K562 (cell line): ENCODE measurements around the gene GDF15. TPM values are rescaled to one million over a fixed set of nuclear protein-coding genes. Genes with fewer than 3 reads are reported as not detected.

ENCODE experiments used
- ARID2 ChIP-seq: fragments of 450-650 bp; IDR thresholded peaks from 2 replicates; pipeline ENCODE4 v1.6.1; 2017; ENCODE audit warnings: antibody characterized with exemption, mild to moderate bottlenecking
- BACH1 ChIP-seq: fragments of 200-800 bp; sonication (Bioruptor generic); IDR thresholded peaks from 2 replicates; pipeline ENCODE4 v1.6.1; 2016; ENCODE audit warnings: missing genetic modification characterization, missing compliant biosample characterization
- COPS2 ChIP-seq: fragments of 450-650 bp; conservative IDR thresholded peaks from 2 replicates; pipeline ENCODE4 v1.6.1; 2016; ENCODE audit warnings: mild to moderate bottlenecking, moderate library complexity
- HIVEP1 ChIP-seq: fragments of 250-450 bp; sonication (Bioruptor Pico); IDR thresholded peaks from 2 replicates; pipeline ENCODE4 v1.4.0; 2020; ENCODE audit warnings: mild to moderate bottlenecking
- KHSRP ChIP-seq: fragments of 450-650 bp; IDR thresholded peaks from 2 replicates; pipeline ENCODE4 v1.6.1; 2017
- NR2C2 ChIP-seq, 2 experiments: fragments of 200-800 bp in 1 of 2; sonication (Bioruptor generic) in 1 of 2; sonication (generic) in 1 of 2; formaldehyde crosslinking in 1 of 2; IDR thresholded peaks; 2 replicates each; pipeline versions ENCODE4 v1.6.1 to v1.8.0; 2016 to 2022; ENCODE audit warnings: mild to moderate bottlenecking in 1 of 2, missing compliant biosample characterization in 1 of 2, missing genetic modification characterization in 1 of 2, missing genetic modification reagents in 1 of 2
- RB1 ChIP-seq: fragments of 450-650 bp; IDR thresholded peaks from 2 replicates; pipeline ENCODE4 v1.6.1; 2017; ENCODE audit warnings: low read depth, mild to moderate bottlenecking
- RNF2 ChIP-seq: sonication (generic); IDR thresholded peaks from 2 replicates; pipeline ENCODE4 v1.6.1; 2016
- RUNX1 ChIP-seq: sonication (generic); IDR thresholded peaks from 2 replicates; pipeline ENCODE4 v1.6.1; 2016; ENCODE audit warnings: antibody characterized with exemption, low read depth
- TAF1 ChIP-seq: IDR thresholded peaks from 2 replicates; pipeline ENCODE4 v1.6.1; 2011; ENCODE audit warnings: mild to moderate bottlenecking, low read length, moderate library complexity; ENCODE audit not compliant: insufficient read depth, control insufficient read depth, severe bottlenecking; ENCODE audit errors: extremely low read depth
- TEAD4 ChIP-seq, 2 experiments: sonication (generic) in 1 of 2; formaldehyde crosslinking in 1 of 2; IDR thresholded peaks; 2 replicates each; pipeline versions ENCODE4 v1.6.1 to v1.8.0; 2012 to 2022; ENCODE audit warnings: borderline replicate concordance in 1 of 2, inconsistent platforms in 1 of 2, low read length in 1 of 2, mild to moderate bottlenecking in 1 of 2, missing genetic modification reagents in 1 of 2
- TSHZ1 ChIP-seq: fragments of 250-450 bp; sonication (Bioruptor Pico); IDR thresholded peaks from 2 replicates; pipeline ENCODE4 v1.4.0; 2020; ENCODE audit warnings: mild to moderate bottlenecking, moderate library complexity
- ZBTB1 ChIP-seq: sonication (generic); formaldehyde crosslinking; IDR thresholded peaks from 2 replicates; pipeline ENCODE4 v1.8.1; 2023; ENCODE audit warnings: missing genetic modification reagents, low read depth, mild to moderate bottlenecking, borderline replicate concordance
- ZNF175 ChIP-seq: fragments of 200-800 bp; sonication (Bioruptor generic); IDR thresholded peaks from 2 replicates; pipeline ENCODE4 v1.6.1; 2016; ENCODE audit warnings: low read depth, mild to moderate bottlenecking, missing genetic modification characterization, missing compliant biosample characterization
- ZNF395 ChIP-seq: fragments of 200-800 bp; sonication (Bioruptor generic); IDR thresholded peaks from 2 replicates; pipeline ENCODE4 v1.6.1; 2017; ENCODE audit warnings: missing genetic modification characterization, missing compliant biosample characterization
- ZZZ3 ChIP-seq: fragments of 450-650 bp; IDR thresholded peaks from 2 replicates; pipeline ENCODE4 v1.6.1; 2016; ENCODE audit warnings: antibody characterized with exemption, mild to moderate bottlenecking, moderate library complexity
- polyA plus RNA-seq, 8 experiments: library from polyadenylated mRNA; depleted of rRNA in 4 of 8; stranded (reverse) in 5 of 8; unstranded in 3 of 8; fragments of >200 nt; fragmentation: Nextera tagmentation in 2 of 8; fragmentation: Illumina TruSeq in 1 of 8; extraction: Ambion mirVana in 2 of 8; extraction: Trizol in 1 of 8; gene quantifications; 2 replicates each; pipeline versions ENCODE4 v1.2.1 to v1.2.3, GENCODE V29; 2011 to 2014; ENCODE audit warnings: inconsistent platforms in 1 of 8, missing spikeins in 1 of 8
- total RNA-seq, 7 experiments: library from RNA; depleted of rRNA in 6 of 7; stranded (reverse); fragments of >200 nt in 6 of 7; fragmentation: Illumina TruSeq in 2 of 7; extraction: Trizol in 2 of 7; gene quantifications; 2 replicates each; pipeline versions ENCODE4 v1.2.1 to v1.2.3, GENCODE V29; 2011 to 2021; ENCODE audit warnings: low replicate concordance in 1 of 7
- TF ChIP-seq, protein P1 (sequence below): sonication (generic); formaldehyde crosslinking; IDR thresholded peaks from 2 replicates; pipeline ENCODE4 v1.8.0; 2022; ENCODE audit warnings: mild to moderate bottlenecking, missing genetic modification reagents, borderline replicate concordance

The GDF15 gene
- total and polyA plus RNA-seq, 9 of the 15 experiments (the other 6 are each of a cell fraction or from before 2014, with no cell fraction given) = 2.3 to 82.4 (median 12.5) TPM

- TF ChIP-seq TAF1 (peak; percentile 43), ZBTB1 (CRISPR knock-in tag) (no peak), RUNX1 (no peak), BACH1 (0 out of 2 replicates have a peak, but pooled peaks have one; percentile 15), ZZZ3 (no peak), COPS2 (no peak), ZNF395 (CRISPR knock-in tag) (peak; percentile 85; the same call in 1 of the 2 replicates), HIVEP1 (CRISPR knock-in tag) (no peak), TEAD4 (IDR thresholded peaks at IDR 0.05; ENCODE audit: low read length) (no peak; the same call in 1 of the 2 replicates), TEAD4 (CRISPR knock-in tag; IDR thresholded peaks at IDR 0.05; ENCODE audit: borderline replicate concordance) (peak; percentile 52; the same call in 1 of the 2 replicates), NR2C2 (CRISPR knock-in tag; IDR thresholded peaks at IDR 0.05) (no peak), NR2C2 (tag; IDR thresholded peaks at IDR 0.05) (peak; percentile 72), TSHZ1 (CRISPR knock-in tag) (no peak), KHSRP (no peak), RNF2 (0 out of 2 replicates have a peak, but pooled peaks have one; percentile 65), ARID2 (no peak), ZNF175 (CRISPR knock-in tag) (peak; percentile 14; the same call in 1 of the 2 replicates), RB1 (no peak)
- TF ChIP-seq, protein P1, sequence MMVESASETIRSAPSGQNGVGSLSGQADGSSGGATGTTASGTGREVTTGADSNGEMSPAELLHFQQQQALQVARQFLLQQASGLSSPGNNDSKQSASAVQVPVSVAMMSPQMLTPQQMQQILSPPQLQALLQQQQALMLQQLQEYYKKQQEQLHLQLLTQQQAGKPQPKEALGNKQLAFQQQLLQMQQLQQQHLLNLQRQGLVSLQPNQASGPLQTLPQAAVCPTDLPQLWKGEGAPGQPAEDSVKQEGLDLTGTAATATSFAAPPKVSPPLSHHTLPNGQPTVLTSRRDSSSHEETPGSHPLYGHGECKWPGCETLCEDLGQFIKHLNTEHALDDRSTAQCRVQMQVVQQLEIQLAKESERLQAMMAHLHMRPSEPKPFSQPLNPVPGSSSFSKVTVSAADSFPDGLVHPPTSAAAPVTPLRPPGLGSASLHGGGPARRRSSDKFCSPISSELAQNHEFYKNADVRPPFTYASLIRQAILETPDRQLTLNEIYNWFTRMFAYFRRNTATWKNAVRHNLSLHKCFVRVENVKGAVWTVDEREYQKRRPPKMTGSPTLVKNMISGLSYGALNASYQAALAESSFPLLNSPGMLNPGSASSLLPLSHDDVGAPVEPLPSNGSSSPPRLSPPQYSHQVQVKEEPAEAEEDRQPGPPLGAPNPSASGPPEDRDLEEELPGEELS (CRISPR knock-in tag) = no peak
These were observed 28.7 kb downstream of the GDF15 start (continued) for GRCh38 chr19:18414504-18415177.
